HG03565 (cell line): ENCODE data around the gene TNFSF13B.
"Not testable (repeated sequence)": the region's sequence is repeated elsewhere in the genome, so short reads cannot be mapped to it uniquely, and the experiment has no call there.

Experiments
- ATAC-seq: cut with Tn5 transposase; IDR thresholded peaks from one replicate; pipeline ENCODE4 v1.9.1; 2021; ENCODE audit warnings: mild to moderate bottlenecking, moderate library complexity; ENCODE audit not compliant: unreplicated experiment

The TNFSF13B gene

GRCh38 chr13:108278466-108278865 lies 8.9 kb downstream of the TNFSF13B start:
- ATAC-seq: no peak

DNA sequence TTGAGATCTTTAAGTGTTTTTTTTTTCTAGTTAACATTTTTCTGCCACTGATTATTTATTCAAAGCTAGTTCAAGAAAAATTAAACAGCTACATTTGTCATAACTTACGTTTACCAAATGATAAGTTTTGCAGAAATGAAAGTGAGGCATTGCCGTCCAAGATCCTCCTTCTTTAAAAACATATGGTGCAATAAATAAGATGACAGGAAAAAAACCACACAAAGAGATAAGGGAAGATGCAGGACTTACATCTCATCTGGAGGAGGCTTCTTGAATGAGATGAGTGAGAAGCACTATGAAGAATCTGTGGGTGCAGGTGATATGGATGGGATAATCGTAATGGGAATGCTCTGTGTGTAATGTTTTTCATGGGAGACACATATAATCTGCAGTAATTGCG lies 12.4 kb downstream of the TNFSF13B start:
- no peak for ATAC-seq

- no peak for ATAC-seq
Measured at GRCh38 chr13:108283110-108283509, 13.6 kb downstream of the TNFSF13B start.

GRCh38 chr13:108288741-108289140 lies 19.2 kb downstream of the TNFSF13B start:
- no peak for ATAC-seq

DNA sequence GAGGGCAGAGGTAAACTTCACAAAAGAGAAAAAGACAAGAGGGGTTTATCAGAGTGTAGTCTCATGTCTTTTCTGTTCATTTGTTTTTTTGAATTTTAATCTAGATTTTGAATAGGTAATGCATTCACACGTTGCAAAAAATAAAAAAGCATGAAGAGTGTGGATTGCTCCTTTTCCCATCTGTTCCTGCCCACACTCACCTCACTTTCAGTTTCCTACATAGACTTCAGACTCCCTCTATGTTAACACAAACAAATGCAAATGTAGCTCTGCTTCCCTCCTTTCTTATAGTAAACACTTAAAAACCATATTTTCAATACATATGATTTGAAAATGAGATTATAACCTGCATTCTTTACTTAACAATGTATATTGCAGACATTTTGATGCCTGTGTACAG lies 20.3 kb downstream of the TNFSF13B start:
- no peak for ATAC-seq

DNA sequence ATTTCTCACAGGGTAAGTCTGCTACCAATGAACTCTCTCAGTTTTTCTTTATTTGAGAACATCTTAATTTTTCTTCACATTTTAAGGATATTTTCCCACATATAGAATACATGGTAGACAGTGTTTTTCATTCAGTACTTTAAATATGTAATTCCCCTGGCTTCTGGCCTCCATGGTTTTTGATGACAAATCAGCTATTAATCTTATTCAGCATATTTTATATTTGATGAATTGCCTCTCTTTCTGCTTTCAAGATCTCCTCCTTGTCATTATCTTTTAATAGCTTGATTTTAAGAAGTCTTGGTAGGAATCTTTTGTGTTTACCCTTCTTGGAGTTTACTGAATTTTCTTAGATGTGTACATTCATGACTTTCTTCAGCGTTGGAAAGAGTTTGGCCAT lies 27.6 kb downstream of the TNFSF13B start:
- no peak for ATAC-seq

DNA sequence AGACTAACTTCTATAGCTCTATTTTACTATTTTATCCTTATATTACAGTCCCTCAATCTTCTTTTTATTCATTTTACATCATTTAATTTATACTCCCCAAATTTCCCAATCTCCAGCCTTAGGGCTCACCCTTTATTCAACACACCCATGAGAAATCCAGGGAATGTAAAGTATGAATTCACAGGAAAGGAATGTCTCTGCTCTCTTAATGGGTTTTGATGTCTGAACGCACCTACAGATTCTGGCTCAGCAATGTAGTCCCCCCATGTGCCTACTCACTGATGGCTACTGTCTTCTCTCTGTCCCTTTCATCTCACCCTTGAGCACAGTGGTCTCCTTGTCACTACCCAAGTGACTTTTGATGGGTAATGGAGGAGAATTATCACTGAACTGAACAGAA lies 32.8 kb downstream of the TNFSF13B start:
- ATAC-seq: no peak

- no peak for ATAC-seq
Measured at GRCh38 chr13:108304170-108305016, 34.9 kb downstream of the TNFSF13B start.

GRCh38 chr13:108305655-108306054 lies 36.1 kb downstream of the TNFSF13B start:
- ATAC-seq: no peak

GRCh38 chr13:108306860-108307259 lies 37.3 kb downstream of the TNFSF13B start:
- no peak for ATAC-seq

- not testable (repeated sequence) for ATAC-seq
Measured at GRCh38 chr13:108311596-108311995, 42.1 kb downstream of the TNFSF13B start.

DNA sequence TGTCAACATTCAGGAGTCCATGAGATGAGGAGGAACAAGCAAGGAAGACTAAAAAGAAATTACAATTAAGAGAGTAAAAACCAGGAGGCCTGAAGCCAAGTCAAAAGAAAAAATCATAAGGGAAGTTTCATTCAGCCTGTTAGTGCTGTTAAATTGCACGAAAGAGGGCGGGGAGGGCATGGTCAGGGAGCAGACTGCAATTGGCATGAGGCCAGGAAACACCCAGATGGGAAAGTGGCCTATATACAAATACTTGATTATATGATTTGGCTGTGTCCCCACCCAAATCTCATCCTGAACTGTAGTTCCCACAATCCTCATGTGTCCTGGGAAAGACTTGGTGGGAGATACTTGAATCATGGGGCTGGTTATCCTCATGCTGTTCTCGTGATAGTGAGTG lies 43.9 kb downstream of the TNFSF13B start:
- no peak for ATAC-seq

DNA sequence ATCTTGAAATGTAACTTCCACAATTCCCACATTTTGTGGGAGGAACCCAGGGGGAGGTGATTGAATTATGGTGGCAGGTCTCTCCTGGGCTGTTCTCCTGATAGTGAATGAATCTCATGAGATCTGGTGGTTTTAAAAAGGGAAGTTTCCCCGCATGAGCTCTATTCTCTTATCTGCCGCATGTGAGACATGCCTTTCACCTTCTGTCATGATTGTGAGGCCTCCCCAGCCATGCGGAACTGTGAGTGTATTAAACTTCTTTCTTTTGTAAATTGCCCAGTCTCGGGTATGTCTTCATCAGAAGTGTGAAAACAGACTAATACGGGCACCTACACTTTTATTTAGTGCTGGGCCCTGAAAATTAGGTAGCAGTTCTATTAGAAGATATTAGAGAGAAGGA lies 45.8 kb downstream of the TNFSF13B start:
- peak; percentile 77 for ATAC-seq

- no peak for ATAC-seq
Measured at GRCh38 chr13:108315991-108316390, 46.5 kb downstream of the TNFSF13B start.

GRCh38 chr13:108316413-108316812 lies 46.9 kb downstream of the TNFSF13B start:
- ATAC-seq: no peak

DNA sequence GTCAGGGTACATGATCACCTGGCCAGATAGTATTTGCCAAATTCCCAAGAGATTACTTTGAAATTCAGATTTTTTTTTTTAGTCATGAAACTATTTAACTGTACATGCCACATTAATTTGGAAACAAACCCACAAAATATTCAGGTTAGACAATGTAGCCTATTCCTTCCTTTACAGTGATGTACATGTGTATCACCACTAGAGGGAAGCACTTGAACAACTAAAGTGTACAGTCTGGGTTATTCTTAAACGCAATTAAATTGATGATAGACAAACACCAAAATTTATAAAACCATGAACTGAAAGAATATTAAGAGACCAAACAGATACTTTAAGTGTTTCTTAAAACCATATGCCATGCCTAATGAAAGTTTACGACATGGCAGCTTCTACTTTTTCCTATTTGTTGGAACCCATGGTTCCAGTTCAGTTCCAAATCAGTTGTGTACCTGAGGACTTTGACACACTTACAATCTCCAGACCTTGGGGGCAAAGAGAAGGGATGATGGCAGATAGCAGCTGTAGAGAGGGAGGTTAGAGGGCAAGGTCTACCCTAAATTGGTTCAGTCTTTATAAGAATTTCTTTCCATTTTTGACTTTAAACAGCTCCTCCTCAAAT lies 52.8 kb downstream of the TNFSF13B start:
- peak; percentile 81 for ATAC-seq

GRCh38 chr13:108323031-108323430 lies 53.5 kb downstream of the TNFSF13B start:
- no peak for ATAC-seq

DNA sequence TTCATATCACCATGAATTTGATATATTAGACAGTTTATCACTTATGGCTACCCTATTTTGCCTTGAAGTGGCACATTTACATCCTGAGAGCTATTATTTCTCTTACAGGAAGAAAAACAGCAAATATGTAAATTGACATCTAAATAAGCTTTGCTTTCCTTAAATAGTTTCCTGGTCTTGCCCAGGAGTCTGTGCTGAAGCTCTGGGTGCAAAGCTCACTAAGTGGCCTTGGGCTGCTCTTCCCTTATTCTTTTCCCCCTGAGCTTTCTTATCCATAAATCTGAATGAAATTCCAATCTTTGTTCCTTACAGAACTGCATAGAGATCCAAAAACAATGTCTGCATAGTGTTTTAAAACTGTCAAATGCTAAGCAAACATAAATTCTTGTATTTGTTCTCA lies 56.3 kb downstream of the TNFSF13B start:
- ATAC-seq: no peak

DNA sequence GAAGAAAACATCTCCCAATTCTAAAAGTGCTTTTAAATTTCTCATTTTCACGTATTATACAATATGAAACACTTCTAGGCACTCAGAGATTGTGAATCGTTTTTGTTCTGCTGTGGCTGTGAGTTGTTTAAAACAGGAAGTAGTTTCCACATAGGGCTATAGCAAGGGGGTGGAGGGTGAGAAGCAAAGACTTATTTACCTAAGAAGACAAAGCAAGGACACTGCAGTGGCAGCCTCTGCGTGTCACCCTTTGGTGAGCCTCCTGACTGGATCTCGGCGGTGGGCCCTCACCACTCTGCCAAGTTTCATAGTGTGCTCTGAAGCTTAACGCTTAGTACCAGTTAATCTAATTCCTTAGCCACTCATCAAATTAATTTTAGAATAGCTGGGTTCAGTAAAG lies 56.8 kb downstream of the TNFSF13B start:
- peak; percentile 82 for ATAC-seq

DNA sequence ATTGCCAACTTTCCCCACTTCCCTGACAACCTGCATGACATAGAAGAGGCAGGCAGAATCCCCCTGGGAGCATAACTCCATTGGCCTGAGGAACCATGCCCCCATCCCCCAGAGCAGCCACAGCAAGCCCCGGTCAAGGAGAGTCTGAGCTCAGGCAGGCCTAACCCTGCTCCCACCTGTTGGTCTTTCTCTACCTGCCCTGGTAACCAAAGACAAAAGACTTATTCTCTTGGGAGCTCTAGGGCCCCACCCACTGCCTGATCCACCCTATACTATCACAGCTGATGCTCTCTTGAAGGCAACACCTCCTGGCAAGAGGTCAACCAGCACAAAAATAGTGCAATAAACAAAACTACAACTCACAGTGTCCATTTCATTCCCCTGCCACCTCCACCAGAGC lies 59.3 kb downstream of the TNFSF13B start:
- ATAC-seq: no peak

DNA sequence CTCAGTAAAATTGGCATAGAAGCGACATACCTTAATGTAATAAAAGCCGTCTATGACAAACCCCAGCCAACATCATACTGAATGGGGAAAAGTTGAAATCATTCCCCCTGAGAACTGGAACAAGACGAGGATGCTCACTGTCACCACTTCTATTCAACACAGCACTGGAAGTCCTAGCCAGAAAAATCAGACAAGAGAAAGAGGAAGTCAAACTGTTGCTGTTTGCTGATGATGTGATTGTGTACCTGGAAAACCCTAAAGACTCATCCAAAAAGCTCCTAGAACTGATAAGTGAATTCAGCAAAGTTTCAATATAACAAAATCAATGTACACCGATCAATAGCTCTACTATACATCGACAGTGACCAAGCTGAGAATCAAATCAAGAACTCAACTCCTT lies 63.3 kb downstream of the TNFSF13B start:
- no peak for ATAC-seq
